Subcutaneous abdominal adipose tissue (tissue), 5 donors: Measurements from ENCODE around the gene SLC6A3.
"Not testable (repeated sequence)": the region's sequence is repeated elsewhere in the genome, so short reads cannot be mapped to it uniquely, and the experiment has no call there.

ENCODE experiments used
- H3K27ac ChIP-seq: one replicate; pipeline ENCODE4 v1.7.0; 2013; ENCODE audit warnings: low read depth, mild to moderate bottlenecking, inconsistent platforms, low read length, moderate library complexity
- H3K27me3 ChIP-seq, 5 donors: one replicate each; pipeline ENCODE4 v1.7.0; 2013; ENCODE audit warnings: low read length in 5 of 5, inconsistent platforms in 1 of 5; ENCODE audit not compliant: control insufficient read depth in 5 of 5, insufficient read depth in 4 of 5
- H3K36me3 ChIP-seq, 5 donors: one replicate each; pipeline ENCODE4 v1.7.0; 2013; ENCODE audit warnings: low read length in 5 of 5; ENCODE audit not compliant: control insufficient read depth in 5 of 5, insufficient read depth in 5 of 5
- H3K4me1 ChIP-seq, 5 donors: one replicate each; pipeline ENCODE4 v1.7.0; 2013; ENCODE audit warnings: low read length in 5 of 5, mild to moderate bottlenecking in 3 of 5, moderate library complexity in 1 of 5; ENCODE audit not compliant: control insufficient read depth in 5 of 5, insufficient read depth in 5 of 5
- H3K4me3 ChIP-seq, 5 donors: one replicate each; pipeline ENCODE4 v1.7.0; 2013; ENCODE audit warnings: low read length in 5 of 5, low read depth in 1 of 5
- H3K9ac ChIP-seq, 5 donors: one replicate each; pipeline ENCODE4 v1.7.0; 2013; ENCODE audit warnings: low read length in 5 of 5, mild to moderate bottlenecking in 4 of 5, moderate library complexity in 3 of 5
- H3K9me3 ChIP-seq, 5 donors: one replicate each; pipeline ENCODE4 v1.7.0; 2013; ENCODE audit warnings: low read length in 5 of 5; ENCODE audit not compliant: control insufficient read depth in 5 of 5
- donor health status: healthy.
- donor health status: healthy.
- donor health status: healthy.
- donor health status: healthy.
- donor health status: healthy.

SLC6A3 gene

DNA sequence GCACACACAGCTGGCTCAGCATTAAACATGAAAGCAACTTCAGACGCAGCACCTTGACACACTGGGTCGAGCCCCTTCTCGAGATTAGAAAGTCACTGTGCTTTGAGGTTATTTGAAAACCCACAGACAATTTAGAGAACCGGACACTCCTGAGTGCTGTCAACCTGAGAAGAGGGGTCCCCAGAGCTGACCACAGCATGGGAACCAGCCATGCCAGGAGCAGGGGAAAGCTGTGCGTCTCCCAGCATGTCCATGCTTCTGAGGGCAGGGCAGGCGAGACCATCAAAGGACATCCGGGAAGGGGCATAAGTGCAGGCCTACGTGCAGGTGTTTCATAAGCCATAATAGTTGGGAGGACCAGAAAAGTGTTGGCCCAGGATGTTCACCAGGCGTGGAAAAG is 20.5 kb downstream of the SLC6A3 start:
- no peak overlapping the region for H3K9ac ChIP-seq
- peaks cover 12 to 42% (median 31%) of the 10 kb centered on the region in 5 donors for H3K9me3 ChIP-seq
- H3K27me3 ChIP-seq = no peaks in the 10 kb centered on the region
- H3K36me3 ChIP-seq = no peaks in the 10 kb centered on the region
- no peak overlapping the region for H3K4me3 ChIP-seq
- peaks cover 0 to 19% (median 9%) of the 10 kb centered on the region in 5 donors for H3K4me1 ChIP-seq
- no peak overlapping the region for H3K27ac ChIP-seq

DNA sequence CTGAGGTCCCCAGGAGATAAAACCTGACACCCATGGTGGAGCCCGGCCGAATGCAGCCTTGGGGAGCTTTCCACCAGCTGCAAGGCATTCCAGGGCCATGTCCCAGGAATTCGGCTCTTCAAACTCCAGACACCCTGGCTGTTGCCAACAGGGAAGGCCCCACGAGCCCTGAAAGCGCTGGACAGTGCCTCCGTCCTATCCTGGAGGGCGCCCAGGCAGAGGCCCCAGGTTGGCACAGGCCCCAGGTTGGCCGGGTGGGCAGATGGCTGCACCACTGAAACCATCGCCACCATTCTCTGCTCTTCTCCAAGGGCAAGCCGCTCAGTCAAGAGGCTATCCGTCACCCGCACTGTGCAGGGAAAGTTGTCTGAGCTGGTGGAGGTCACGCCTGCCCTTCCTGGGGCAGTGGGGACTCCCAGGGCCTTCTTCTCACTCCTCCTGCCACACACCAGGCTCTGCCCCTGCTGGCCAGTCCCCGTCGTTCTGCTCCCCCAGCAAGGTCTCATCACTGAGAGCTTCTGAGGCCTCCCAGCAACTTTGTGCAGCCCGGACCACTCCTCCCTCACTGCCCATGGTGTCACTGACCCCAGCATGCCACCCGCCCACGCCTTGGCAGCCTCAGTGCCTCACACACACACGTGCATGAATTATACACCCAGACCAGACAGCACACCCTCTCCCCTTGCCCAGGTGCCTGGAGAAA is 21.2 kb downstream of the SLC6A3 start:
- Histone ChIP-seq H3K9ac (no peak overlapping the region), H3K9me3 (peaks cover 12 to 36% (median 25%) of the 10 kb centered on the region in 5 donors), H3K4me1 (peaks cover 0 to 19% (median 9%) of the 10 kb centered on the region in 5 donors), H3K36me3 (no peaks in the 10 kb centered on the region), H3K4me3 (no peak overlapping the region), H3K27me3 (no peaks in the 10 kb centered on the region), H3K27ac (no peak overlapping the region)

DNA sequence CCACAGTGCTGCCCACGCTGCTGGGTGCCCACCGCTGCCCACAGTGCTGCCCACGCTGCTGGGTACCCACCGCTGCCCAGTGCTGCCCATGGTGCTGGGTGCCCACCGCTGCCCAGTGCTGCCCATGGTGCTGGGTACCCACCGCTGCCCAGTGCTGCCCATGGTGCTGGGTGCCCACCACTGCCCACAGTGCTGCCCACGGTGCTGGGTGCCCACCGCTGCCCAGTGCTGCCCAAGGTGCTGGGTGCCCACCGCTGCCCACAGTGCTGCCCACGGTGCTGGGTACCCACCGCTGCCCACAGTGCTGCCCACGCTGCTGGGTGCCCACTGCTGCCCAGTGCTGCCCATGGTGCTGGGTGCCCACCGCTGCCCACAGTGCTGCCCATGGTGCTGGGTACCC is 22.7 kb downstream of the SLC6A3 start:
- H3K36me3 ChIP-seq, H3K4me3 ChIP-seq, H3K9ac ChIP-seq, H3K27ac ChIP-seq, H3K27me3 ChIP-seq: not testable (repeated sequence)
- H3K9me3 ChIP-seq = peaks cover 4 to 20% (median 12%) of the 10 kb centered on the region in 5 donors
- H3K4me1 ChIP-seq = peaks cover 0 to 19% (median 9%) of the 10 kb centered on the region in 5 donors

DNA sequence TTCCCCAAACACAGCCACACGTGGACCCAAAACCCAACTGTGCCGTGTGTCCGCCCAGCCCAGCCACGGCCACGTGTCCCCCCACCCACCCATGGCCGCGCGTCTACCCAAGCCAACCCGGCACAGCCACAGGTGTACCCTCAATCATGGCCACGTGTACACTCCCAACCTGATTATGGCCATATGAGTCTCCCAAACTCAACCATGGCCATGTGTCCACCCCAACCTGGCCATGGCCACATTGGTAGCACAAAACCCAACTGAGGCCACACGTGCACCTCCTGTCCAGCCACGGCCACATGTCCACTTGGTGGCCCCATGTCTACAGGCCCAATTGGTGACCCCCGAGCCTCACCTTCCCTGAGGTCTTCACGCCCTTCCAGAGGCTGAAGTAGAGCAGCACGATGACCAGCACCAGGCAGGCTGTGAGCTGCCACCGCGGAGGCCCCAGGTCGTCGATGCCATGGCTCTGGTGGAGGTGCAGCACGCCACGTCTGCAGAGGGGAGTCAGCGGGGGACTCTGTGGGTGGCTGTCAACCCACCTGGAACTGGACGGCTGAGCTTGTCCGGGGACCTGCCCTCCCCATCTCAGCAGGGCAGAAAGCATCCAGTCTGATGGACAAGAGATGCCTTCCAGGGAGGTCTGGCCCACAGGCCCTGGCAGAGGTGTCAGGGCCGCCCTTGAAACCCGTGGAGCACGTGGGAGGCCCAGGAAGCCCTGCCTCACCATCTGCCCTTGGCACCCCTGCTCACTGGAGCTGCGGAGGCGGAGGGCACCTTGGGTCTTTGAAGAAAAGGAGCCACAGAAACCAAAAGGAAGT is 23.5 kb downstream of the SLC6A3 start:
- no peaks in the 10 kb centered on the region for H3K36me3 ChIP-seq
- H3K4me1 ChIP-seq = peaks cover 0 to 19% (median 9%) of the 10 kb centered on the region in 5 donors
- H3K9ac ChIP-seq = no peak overlapping the region
- no peaks in the 10 kb centered on the region for H3K27me3 ChIP-seq
- no peak overlapping the region for H3K4me3 ChIP-seq
- H3K9me3 ChIP-seq = peaks cover 2 to 12% (median 6%) of the 10 kb centered on the region in 5 donors
- no peak overlapping the region for H3K27ac ChIP-seq

DNA sequence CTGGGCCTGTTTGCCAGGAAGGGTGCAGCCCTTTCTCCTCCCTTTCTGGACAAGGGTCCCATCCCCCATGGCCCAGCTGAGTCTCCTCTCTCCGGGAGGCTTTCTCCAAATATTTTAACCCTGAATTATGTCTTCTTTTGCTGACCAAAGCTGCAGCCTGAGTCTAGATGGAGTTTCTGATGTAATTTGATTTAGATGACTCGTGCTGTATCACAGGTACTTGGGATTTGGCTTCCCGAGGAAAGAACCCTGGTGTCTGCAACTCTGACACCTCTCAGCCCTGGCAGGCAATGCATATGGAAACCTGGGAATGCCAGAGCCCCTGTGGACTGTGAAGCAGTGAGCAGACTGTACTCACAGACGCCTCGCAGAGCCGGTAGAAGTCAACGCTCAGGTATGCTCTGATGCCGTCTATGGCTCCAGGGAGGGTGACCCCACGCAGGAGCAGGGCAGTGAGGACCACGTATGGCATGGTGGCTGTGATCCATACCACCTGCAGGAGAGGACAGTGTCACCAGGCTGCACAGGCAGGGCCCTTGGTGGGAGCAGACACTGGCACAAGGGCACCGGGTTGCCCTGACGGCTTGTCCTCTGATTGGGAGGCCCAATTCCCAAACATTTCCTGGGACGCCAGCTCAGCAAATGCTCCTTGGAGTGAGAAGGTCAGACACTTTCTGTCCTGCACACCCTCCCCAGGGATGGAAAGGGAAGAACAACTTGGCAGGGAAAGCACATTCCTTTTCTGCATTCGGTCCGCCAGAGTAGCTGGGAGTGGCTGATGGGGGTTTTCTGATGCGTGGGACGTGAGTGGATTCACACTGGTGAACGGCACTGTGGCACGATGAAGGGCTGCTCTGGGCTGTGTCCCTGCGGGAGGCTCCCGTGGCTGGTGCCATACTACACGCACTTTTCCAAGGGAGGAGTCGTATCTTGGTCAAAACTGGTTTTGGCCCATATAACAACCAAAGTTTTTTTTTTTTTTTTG is 24.7 kb downstream of the SLC6A3 start:
- no peak overlapping the region for H3K27ac ChIP-seq
- H3K4me1 ChIP-seq = peaks cover 0 to 19% (median 9%) of the 10 kb centered on the region in 5 donors
- H3K4me3 ChIP-seq = no peak overlapping the region
- H3K36me3 ChIP-seq = no peaks in the 10 kb centered on the region
- peaks cover 0 to 5% (median 0%) of the 10 kb centered on the region in 5 donors for H3K9me3 ChIP-seq
- H3K27me3 ChIP-seq = no peaks in the 10 kb centered on the region
- no peak overlapping the region for H3K9ac ChIP-seq

DNA sequence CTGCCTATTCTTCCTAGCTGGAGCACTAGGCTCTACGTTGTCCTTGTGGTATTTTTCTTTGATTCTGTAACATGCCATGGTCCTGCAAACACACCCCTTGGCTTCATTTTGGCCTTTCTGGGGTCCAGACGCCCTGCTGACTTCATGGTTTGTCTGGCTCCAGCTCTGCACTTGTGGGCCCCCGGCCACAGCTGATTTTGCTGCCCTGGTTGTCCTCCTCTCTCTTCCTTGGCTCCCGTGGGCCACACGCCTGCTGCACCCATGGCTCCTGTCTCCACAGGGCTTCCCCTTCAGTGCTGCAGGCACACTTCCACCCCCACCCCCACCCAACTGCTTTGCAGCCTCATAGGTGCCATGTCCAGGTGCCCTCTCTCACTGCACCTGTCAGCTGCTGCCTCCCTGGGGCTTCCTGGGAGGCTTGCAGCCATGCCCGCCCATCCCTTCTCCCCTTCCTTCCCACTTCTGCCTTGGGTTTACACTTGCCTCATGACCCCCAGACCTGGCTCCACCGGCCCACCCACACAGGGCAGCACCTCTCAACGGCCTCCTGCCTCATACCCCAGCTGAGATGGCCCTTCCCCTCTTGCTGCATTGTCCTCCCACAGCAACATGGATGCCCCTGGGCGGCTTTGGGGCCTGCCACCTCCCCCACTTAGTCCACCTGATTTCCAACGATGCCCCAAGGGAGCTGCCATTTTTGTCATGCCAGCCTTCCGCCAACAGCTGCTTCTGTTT is 25.6 kb downstream of the SLC6A3 start:
- no peak overlapping the region for H3K27ac ChIP-seq
- H3K4me3 ChIP-seq = no peak overlapping the region
- H3K9ac ChIP-seq = no peak overlapping the region
- H3K27me3 ChIP-seq = no peaks in the 10 kb centered on the region
- H3K36me3 ChIP-seq = no peaks in the 10 kb centered on the region
- peaks cover 0 to 16% (median 9%) of the 10 kb centered on the region in 5 donors for H3K4me1 ChIP-seq
- H3K9me3 ChIP-seq = peaks cover 0 to 3% (median 0%) of the 10 kb centered on the region in 5 donors

DNA sequence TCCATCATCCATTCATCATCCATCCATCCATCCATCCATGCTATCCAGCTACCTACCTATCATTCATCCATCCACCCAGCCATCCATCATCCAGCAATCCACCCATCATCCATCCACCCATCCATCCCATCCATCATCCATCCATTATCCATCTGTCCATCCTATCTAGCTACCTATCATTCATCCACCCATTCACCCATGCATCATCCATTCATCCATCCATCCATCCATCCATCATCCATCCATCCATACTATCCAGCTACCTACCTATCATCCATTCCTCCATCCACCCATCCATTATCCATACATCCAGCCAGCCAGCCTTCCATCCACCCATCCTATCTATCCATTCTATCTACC is 26.3 kb downstream of the SLC6A3 start:
- Histone ChIP-seq H3K27ac (no peak overlapping the region), H3K36me3 (no peaks in the 10 kb centered on the region), H3K9me3 (peaks cover 0 to 3% (median 0%) of the 10 kb centered on the region in 5 donors), H3K4me1 (peaks cover 0 to 12% (median 9%) of the 10 kb centered on the region in 5 donors), H3K27me3 (peaks cover 0 to 2% (median 2%) of the 10 kb centered on the region in 5 donors), H3K9ac (no peak overlapping the region), H3K4me3 (no peak overlapping the region)

DNA sequence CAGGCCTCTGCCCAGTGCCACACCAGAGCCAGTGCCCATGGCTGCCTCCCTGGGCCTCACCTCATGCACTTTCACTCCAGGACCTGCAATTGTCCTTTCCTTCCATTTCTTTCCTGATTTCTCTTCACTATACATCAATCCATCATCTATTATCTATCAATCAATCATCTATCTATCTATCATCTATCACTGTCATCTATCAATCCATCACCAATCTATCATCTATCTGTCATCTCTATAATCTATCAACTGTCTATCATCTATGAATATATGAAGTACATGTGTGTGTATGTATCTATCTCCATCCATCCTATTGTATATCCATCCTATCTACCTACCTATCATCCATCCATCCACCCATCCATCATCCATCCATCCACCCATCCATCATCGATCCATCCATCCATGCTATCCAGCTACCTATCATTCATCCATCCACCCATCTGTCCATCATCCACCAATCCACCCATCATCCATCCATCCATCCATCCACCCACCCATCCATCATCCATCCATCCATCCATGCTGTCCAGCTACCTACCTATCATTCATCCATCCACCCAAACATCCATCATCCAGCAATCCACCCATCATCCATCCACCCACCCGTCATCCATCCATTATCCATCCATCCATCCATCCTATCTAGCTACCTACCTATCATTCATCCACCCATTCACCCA is 26.9 kb downstream of the SLC6A3 start:
- peaks cover 0 to 12% (median 9%) of the 10 kb centered on the region in 5 donors for H3K4me1 ChIP-seq
- peaks cover 0 to 3% (median 0%) of the 10 kb centered on the region in 5 donors for H3K9me3 ChIP-seq
- no peak overlapping the region for H3K27ac ChIP-seq
- H3K36me3 ChIP-seq = no peaks in the 10 kb centered on the region
- no peak overlapping the region for H3K9ac ChIP-seq
- no peak overlapping the region for H3K4me3 ChIP-seq
- peaks cover 0 to 6% (median 3%) of the 10 kb centered on the region in 5 donors for H3K27me3 ChIP-seq
